NCI-H510A treated with DMSO at 0.1 percent for 48 hours (cell line): ENCODE measurements around the gene FBP1.

ENCODE experiments used
- DNase-seq: peaks from one replicate; lab custom pipeline; 2025; lab: John Stamatoyannopoulos, UW

Gene FBP1

GRCh38 chr9:94656200-94656599, 16.9 kb upstream of the FBP1 start:
- DNase-seq, result peak; percentile 62

- DNase-seq, result no peak
Measured at GRCh38 chr9:94655739-94656138, 16.4 kb upstream of the FBP1 start.

- DNase-seq, result no peak
Measured at GRCh38 chr9:94654165-94654894, 15.0 kb upstream of the FBP1 start.

- no peak for DNase-seq
Measured at GRCh38 chr9:94650949-94651348, 11.6 kb upstream of the FBP1 start.

- DNase-seq, result no peak
Measured at GRCh38 chr9:94649100-94649819, 9.9 kb upstream of the FBP1 start.

- no peak for DNase-seq
Measured at GRCh38 chr9:94648185-94648584, 8.9 kb upstream of the FBP1 start.

GRCh38 chr9:94645901-94646300, 6.6 kb upstream of the FBP1 start:
- DNase-seq, result no peak

GRCh38 chr9:94644543-94644942, 5.2 kb upstream of the FBP1 start:
- DNase-seq, result no peak

GRCh38 chr9:94643741-94644140, 4.4 kb upstream of the FBP1 start:
- no peak for DNase-seq

- no peak for DNase-seq
Measured at GRCh38 chr9:94643176-94643575, 3.9 kb upstream of the FBP1 start.

- no peak for DNase-seq
Measured at GRCh38 chr9:94642501-94642900, 3.2 kb upstream of the FBP1 start.

- DNase-seq, result peak; percentile 65
Measured at GRCh38 chr9:94639999-94640376, 670 bp upstream of the FBP1 start.

GRCh38 chr9:94638335-94639060, 820 bp downstream of the FBP1 start:
- no peak for DNase-seq

GRCh38 chr9:94632737-94633136, 6.6 kb downstream of the FBP1 start:
- DNase-seq, result no peak

GRCh38 chr9:94631599-94631998, 7.7 kb downstream of the FBP1 start:
- DNase-seq, result no peak

GRCh38 chr9:94630833-94631232, 8.5 kb downstream of the FBP1 start:
- DNase-seq, result no peak

- DNase-seq, result no peak
Measured at GRCh38 chr9:94630281-94630680, 9.0 kb downstream of the FBP1 start.

- DNase-seq, result no peak
Measured at GRCh38 chr9:94627287-94627686, 12.0 kb downstream of the FBP1 start.

GRCh38 chr9:94625835-94626234, 13.5 kb downstream of the FBP1 start:
- no peak for DNase-seq

GRCh38 chr9:94624629-94625028, 14.7 kb downstream of the FBP1 start:
- DNase-seq, result no peak

GRCh38 chr9:94623253-94623652, 16.1 kb downstream of the FBP1 start:
- DNase-seq, result no peak

- DNase-seq, result no peak
Measured at GRCh38 chr9:94622087-94622800, 17.1 kb downstream of the FBP1 start.
